Measurements from ENCODE around the gene HTR4.

Gene HTR4

DNA sequence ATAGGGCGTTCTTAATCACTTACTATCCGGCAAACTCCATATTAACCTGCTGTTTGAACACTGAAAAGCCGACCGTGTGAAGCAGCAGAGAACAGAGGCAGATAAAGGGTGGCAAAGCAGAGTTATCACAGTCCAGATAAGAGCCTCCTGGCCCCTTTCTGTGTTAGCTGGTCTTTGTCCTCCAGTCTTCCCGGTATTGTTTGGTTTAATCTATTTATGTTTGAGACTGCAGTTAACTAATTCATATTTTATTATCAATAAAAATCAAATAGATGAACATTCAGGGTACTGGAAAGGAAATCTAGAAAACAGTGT, 6.0 kb upstream of the HTR4 start:
- no peak for DNase-seq (ENCODE audit: low read depth)
- TF ChIP-seq CTCF (conservative IDR thresholded peaks at IDR 0.05; ENCODE audit: low read depth, low read length), result no peak
- H3K4me3 ChIP-seq (ENCODE audit: low read length), result no peak overlapping the region

- no peak overlapping the region for H3K4me3 ChIP-seq (ENCODE audit: low read length)
- DNase-seq (ENCODE audit: low read depth), result no peak
- no peak for TF ChIP-seq CTCF (conservative IDR thresholded peaks at IDR 0.05; ENCODE audit: low read depth, low read length)
Measured at GRCh38 chr5:148659641-148660345, 5.5 kb upstream of the HTR4 start.

DNA sequence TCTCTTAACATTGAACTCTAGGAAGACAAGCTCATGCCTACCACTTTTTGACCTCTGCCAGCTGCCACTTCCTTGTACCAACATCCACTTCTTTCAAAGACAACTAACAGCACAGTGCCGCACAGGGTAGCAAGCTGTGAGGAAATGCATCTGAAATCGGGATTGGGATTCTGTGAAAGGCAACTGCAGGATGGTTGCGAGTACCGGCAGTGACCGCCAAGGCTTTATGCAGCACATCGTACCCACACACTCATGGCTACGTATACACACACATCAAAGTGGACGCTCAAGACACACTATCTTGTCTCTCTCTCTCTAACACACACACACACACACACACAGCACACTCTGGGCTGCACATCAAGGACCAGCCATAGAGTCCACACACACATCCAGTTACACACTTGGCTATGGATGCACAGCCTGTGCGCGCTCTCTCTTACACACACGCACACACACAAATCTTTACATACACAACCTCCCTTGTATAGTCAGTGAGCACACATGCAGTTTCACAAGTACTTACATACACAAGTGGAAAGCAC, 964 bp downstream of the HTR4 start:
- H3K4me3 ChIP-seq (ENCODE audit: low read length), result no peak overlapping the region
- TF ChIP-seq CTCF (conservative IDR thresholded peaks at IDR 0.05; ENCODE audit: low read depth, low read length), result no peak
- DNase-seq (ENCODE audit: low read depth), result no peak

GRCh38 chr5:148651528-148651927, 2.8 kb downstream of the HTR4 start:
- no peak overlapping the region for H3K4me3 ChIP-seq (ENCODE audit: low read length)
- TF ChIP-seq CTCF (conservative IDR thresholded peaks at IDR 0.05; ENCODE audit: low read depth, low read length), result no peak
- DNase-seq (ENCODE audit: low read depth), result no peak

DNA sequence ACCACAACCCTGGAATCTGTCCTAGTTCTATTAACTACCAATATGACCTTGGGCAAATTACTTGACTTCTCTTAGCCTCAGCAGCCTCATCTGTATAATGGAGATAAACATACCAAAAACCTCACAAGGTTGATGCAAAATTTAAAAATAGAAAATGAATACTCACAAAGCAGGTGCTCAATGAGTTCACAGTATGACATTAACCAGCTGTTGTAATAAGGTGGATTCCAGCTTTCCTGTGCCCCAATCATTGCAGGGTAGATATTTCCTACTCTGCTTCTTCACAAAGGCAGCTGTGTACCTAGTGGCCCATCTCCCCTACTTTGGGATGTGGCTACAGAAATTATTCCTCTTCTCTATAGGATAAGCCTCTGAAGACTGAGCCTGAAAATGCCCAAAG, 8.8 kb downstream of the HTR4 start:
- DNase-seq (ENCODE audit: low read depth), result no peak
- TF ChIP-seq CTCF (conservative IDR thresholded peaks at IDR 0.05; ENCODE audit: low read depth, low read length), result no peak
- no peak overlapping the region for H3K4me3 ChIP-seq (ENCODE audit: low read length)

GRCh38 chr5:148641735-148642134, 12.6 kb downstream of the HTR4 start:
- H3K4me3 ChIP-seq (ENCODE audit: low read length), result no peak overlapping the region
- DNase-seq (ENCODE audit: low read depth), result no peak
- no peak for TF ChIP-seq CTCF (conservative IDR thresholded peaks at IDR 0.05; ENCODE audit: low read depth, low read length)

- no peak overlapping the region for H3K4me3 ChIP-seq (ENCODE audit: low read length)
- TF ChIP-seq CTCF (conservative IDR thresholded peaks at IDR 0.05; ENCODE audit: low read depth, low read length), result no peak
Measured at GRCh38 chr5:148640471-148640870, 13.9 kb downstream of the HTR4 start.

More at GRCh38 chr5:148640471-148640870, 13.9 kb downstream of the HTR4 start:
- DNase-seq (ENCODE audit: low read depth), result no peak
